DOHH2 (cell line): ENCODE results near the gene SPDYE6.
A peak's percentile ranks its signal among the peaks of the same experiment; 100 is the strongest.

Experiments
- H3F3A ChIP-seq: fragments of 200-600 bp; sonication (generic), shearing (Covaris generic); 2 replicates; pipeline ENCODE4 v1.6.0; 2016; ENCODE audit warnings: antibody characterized with exemption, mild to moderate bottlenecking; ENCODE audit not compliant: control insufficient read depth, insufficient read depth
- H3K27ac ChIP-seq: fragments of 200-600 bp; sonication (generic); 2 replicates; pipeline ENCODE4 v1.5.1; 2014; ENCODE audit warnings: low read depth, mild to moderate bottlenecking, low read length, moderate library complexity
- H3K27me3 ChIP-seq: fragments of 200-600 bp; sonication (generic); 2 replicates; pipeline ENCODE4 v1.6.1; 2014; ENCODE audit warnings: mild to moderate bottlenecking, low read length, mixed read lengths; ENCODE audit not compliant: control insufficient read depth
- H3K36me3 ChIP-seq: fragments of 200-600 bp; sonication (generic); 2 replicates; pipeline ENCODE4 v1.6.1; 2014; ENCODE audit warnings: mild to moderate bottlenecking, low read length, moderate library complexity, mixed read lengths; ENCODE audit not compliant: control insufficient read depth
- H3K4me1 ChIP-seq: fragments of 200-600 bp; sonication (generic); 2 replicates; pipeline ENCODE4 v1.6.1; 2014; ENCODE audit warnings: mild to moderate bottlenecking, low read length, mixed read lengths; ENCODE audit not compliant: control insufficient read depth
- H3K4me2 ChIP-seq: fragments of 200-600 bp; sonication (generic); 2 replicates; pipeline ENCODE4 v1.6.0; 2014; ENCODE audit warnings: mild to moderate bottlenecking, low read length, moderate library complexity
- H3K4me3 ChIP-seq: fragments of 200-600 bp; sonication (generic); 2 replicates; pipeline ENCODE4 v1.5.1; 2014; ENCODE audit warnings: mild to moderate bottlenecking, low read length, mixed read lengths
- H3K79me2 ChIP-seq: fragments of 200-600 bp; sonication (generic); 2 replicates; pipeline ENCODE4 v1.6.1; 2014; ENCODE audit warnings: mild to moderate bottlenecking, low read length, mixed read lengths; ENCODE audit not compliant: control insufficient read depth
- H3K9me2 ChIP-seq: fragments of 200-600 bp; sonication (generic); replicated peaks from 2 replicates; pipeline ENCODE4 v1.6.1; 2014; ENCODE audit warnings: mild to moderate bottlenecking, low read length, mixed read lengths; ENCODE audit not compliant: control insufficient read depth
- H3K9me3 ChIP-seq: fragments of 200-600 bp; sonication (generic); 2 replicates; pipeline ENCODE4 v1.6.1; 2014; ENCODE audit warnings: antibody characterized with exemption, low read length, mixed read lengths; ENCODE audit not compliant: control insufficient read depth, insufficient read depth
- H4K20me1 ChIP-seq: fragments of 200-600 bp; sonication (generic); 2 replicates; pipeline ENCODE4 v1.6.0; 2014; ENCODE audit warnings: low read depth, mild to moderate bottlenecking, antibody characterized with exemption, low read length, moderate library complexity; ENCODE audit not compliant: control insufficient read depth, insufficient read depth
- EZH2phosphoT487 ChIP-seq: fragments of 200-600 bp; sonication (generic); IDR thresholded peaks from 2 replicates; pipeline ENCODE4 v1.6.1; 2017; ENCODE audit warnings: borderline replicate concordance, mild to moderate bottlenecking, antibody characterized with exemption, low read length, moderate library complexity, mixed read lengths
- TF ChIP-seq, protein P1 (sequence below): fragments of 200-600 bp; sonication (generic); IDR thresholded peaks from one replicate; pipeline ENCODE4 v1.5.1; 2014; ENCODE audit warnings: antibody characterized with exemption, mild to moderate bottlenecking, low read depth, low read length; ENCODE audit not compliant: poor library complexity, severe bottlenecking

SPDYE6 gene

GRCh38 chr7:102306916-102307677, 49.1 kb downstream of the SPDYE6 start:
- H3K27me3 ChIP-seq = no peaks in the 10 kb centered on the region
- H3K79me2 ChIP-seq = peaks cover 68% of the 10 kb centered on the region
- peaks cover 80% of the 10 kb centered on the region for H3K36me3 ChIP-seq
- TF ChIP-seq EZH2phosphoT487 = no peak
- TF ChIP-seq, protein P1, sequence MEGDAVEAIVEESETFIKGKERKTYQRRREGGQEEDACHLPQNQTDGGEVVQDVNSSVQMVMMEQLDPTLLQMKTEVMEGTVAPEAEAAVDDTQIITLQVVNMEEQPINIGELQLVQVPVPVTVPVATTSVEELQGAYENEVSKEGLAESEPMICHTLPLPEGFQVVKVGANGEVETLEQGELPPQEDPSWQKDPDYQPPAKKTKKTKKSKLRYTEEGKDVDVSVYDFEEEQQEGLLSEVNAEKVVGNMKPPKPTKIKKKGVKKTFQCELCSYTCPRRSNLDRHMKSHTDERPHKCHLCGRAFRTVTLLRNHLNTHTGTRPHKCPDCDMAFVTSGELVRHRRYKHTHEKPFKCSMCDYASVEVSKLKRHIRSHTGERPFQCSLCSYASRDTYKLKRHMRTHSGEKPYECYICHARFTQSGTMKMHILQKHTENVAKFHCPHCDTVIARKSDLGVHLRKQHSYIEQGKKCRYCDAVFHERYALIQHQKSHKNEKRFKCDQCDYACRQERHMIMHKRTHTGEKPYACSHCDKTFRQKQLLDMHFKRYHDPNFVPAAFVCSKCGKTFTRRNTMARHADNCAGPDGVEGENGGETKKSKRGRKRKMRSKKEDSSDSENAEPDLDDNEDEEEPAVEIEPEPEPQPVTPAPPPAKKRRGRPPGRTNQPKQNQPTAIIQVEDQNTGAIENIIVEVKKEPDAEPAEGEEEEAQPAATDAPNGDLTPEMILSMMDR = no peak
- peak overlapping the region; percentile 94 for H3K27ac ChIP-seq
- H3K4me3 ChIP-seq = peak overlapping the region; percentile 73
- peaks cover 32% of the 10 kb centered on the region for H3F3A ChIP-seq
- H4K20me1 ChIP-seq = no peaks in the 10 kb centered on the region
- no peaks in the 10 kb centered on the region for H3K9me3 ChIP-seq
- peaks cover 93% of the 10 kb centered on the region for H3K4me1 ChIP-seq
- H3K4me2 ChIP-seq = peak overlapping the region; percentile 96
- no peaks in the 10 kb centered on the region for H3K9me2 ChIP-seq

GRCh38 chr7:102305414-102306268, 50.6 kb downstream of the SPDYE6 start:
- H3K36me3 ChIP-seq = peaks cover 77% of the 10 kb centered on the region
- no peaks in the 10 kb centered on the region for H3K27me3 ChIP-seq
- H3K9me2 ChIP-seq = no peaks in the 10 kb centered on the region
- H3K4me1 ChIP-seq = peaks cover 90% of the 10 kb centered on the region
- H4K20me1 ChIP-seq = no peaks in the 10 kb centered on the region
- no peaks in the 10 kb centered on the region for H3K9me3 ChIP-seq
- peak overlapping the region; percentile 73 for H3K4me3 ChIP-seq
- H3K4me2 ChIP-seq = peak overlapping the region; percentile 96
- peaks cover 32% of the 10 kb centered on the region for H3F3A ChIP-seq
- H3K27ac ChIP-seq = peak overlapping the region; percentile 94
- H3K79me2 ChIP-seq = peaks cover 73% of the 10 kb centered on the region
- no peak for TF ChIP-seq EZH2phosphoT487
- TF ChIP-seq, protein P1 = peak; percentile 4

DNA sequence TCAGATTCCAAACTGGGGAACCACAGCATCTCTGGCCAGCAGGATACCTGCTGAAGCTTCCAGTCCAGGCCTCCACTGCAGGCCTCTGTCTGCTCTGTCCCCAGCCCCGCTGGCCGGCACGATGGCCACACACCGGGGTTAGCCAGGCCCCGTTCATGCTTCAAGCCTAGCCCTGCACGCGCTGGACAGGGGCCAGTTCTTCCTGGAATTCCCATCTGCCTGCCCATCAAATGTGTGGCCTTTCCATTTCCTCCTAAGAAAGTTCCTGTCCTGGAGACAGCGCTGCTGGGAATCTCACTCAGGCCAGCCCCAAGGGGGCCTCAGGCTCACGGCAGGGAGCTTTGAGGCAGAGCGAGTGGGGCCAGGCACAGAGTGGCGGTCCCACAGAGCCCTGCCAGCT, 51.6 kb downstream of the SPDYE6 start:
- Histone ChIP-seq H3F3A (peaks cover 32% of the 10 kb centered on the region), H3K27ac (peak overlapping the region; percentile 94), H3K36me3 (peaks cover 77% of the 10 kb centered on the region), H3K4me1 (peaks cover 84% of the 10 kb centered on the region), H3K4me3 (peak overlapping the region; percentile 52), H4K20me1 (no peaks in the 10 kb centered on the region), H3K4me2 (peak overlapping the region; percentile 96), H3K79me2 (peaks cover 78% of the 10 kb centered on the region), H3K27me3 (no peaks in the 10 kb centered on the region), H3K9me3 (no peaks in the 10 kb centered on the region), H3K9me2 (no peaks in the 10 kb centered on the region)
- TF ChIP-seq, protein P1 = no peak
- TF ChIP-seq EZH2phosphoT487 = no peak
